Neuronal stem cell (in vitro differentiated cells): ENCODE results near the gene CCDC9B.

Experiments used
- DNase-seq: peaks from one replicate; pipeline ENCODE4 v3.0.0-alpha.2; 2013; ENCODE audit warnings: low spot score
- H2AFZ ChIP-seq: one replicate; pipeline ENCODE4 v1.6.1; 2013; ENCODE audit warnings: mild to moderate bottlenecking, low read length, inconsistent platforms
- H2AK5ac ChIP-seq: 2 replicates; pipeline ENCODE4 v1.6.1; 2013; ENCODE audit warnings: low read depth, mild to moderate bottlenecking, inconsistent platforms, low read length, moderate library complexity, mixed read lengths
- H2BK120ac ChIP-seq: 2 replicates; pipeline ENCODE4 v1.6.1; 2013; ENCODE audit warnings: low read depth, mild to moderate bottlenecking, inconsistent platforms, low read length, moderate library complexity, mixed read lengths
- H2BK12ac ChIP-seq: one replicate; pipeline ENCODE4 v1.6.1; 2013; ENCODE audit warnings: low read length, inconsistent platforms
- H2BK15ac ChIP-seq: 2 replicates; pipeline ENCODE4 v1.6.1; 2013; ENCODE audit warnings: mild to moderate bottlenecking, low read length, inconsistent platforms, mixed read lengths
- H2BK5ac ChIP-seq: one replicate; pipeline ENCODE4 v1.6.1; 2013; ENCODE audit warnings: inconsistent platforms, mild to moderate bottlenecking, low read length, moderate library complexity
- H3K14ac ChIP-seq: one replicate; pipeline ENCODE4 v1.6.1; 2013; ENCODE audit warnings: low read length, inconsistent platforms
- H3K18ac ChIP-seq: 2 replicates; pipeline ENCODE4 v1.6.1; 2013; ENCODE audit warnings: low read length, inconsistent platforms
- H3K23ac ChIP-seq: 2 replicates; pipeline ENCODE4 v1.6.1; 2013; ENCODE audit warnings: low read depth, mild to moderate bottlenecking, mixed read lengths, low read length, inconsistent platforms; ENCODE audit not compliant: poor library complexity
- H3K27ac ChIP-seq: replicated peaks from 3 replicates; pipeline ENCODE4 v1.5.1; 2013; ENCODE audit warnings: low read length, inconsistent platforms
- H3K27me3 ChIP-seq, 3 experiments: 2 replicates each; pipeline ENCODE4 v1.6.1; 2013; ENCODE audit warnings: low read length in 3 of 3, mild to moderate bottlenecking in 2 of 3, inconsistent platforms in 1 of 3, low read depth in 1 of 3, mixed read lengths in 1 of 3, moderate library complexity in 1 of 3; ENCODE audit not compliant: control insufficient read depth in 3 of 3, insufficient read depth in 3 of 3
- H3K36me3 ChIP-seq, 2 donors: replicated peaks in 1 of 2; 2 replicates each; pipeline ENCODE4 v1.6.1; 2013; ENCODE audit warnings: low read length in 2 of 2; ENCODE audit not compliant: control insufficient read depth in 2 of 2, insufficient read depth in 2 of 2
- H3K4ac ChIP-seq: 2 replicates; pipeline ENCODE4 v1.6.1; 2013; ENCODE audit warnings: inconsistent platforms, mild to moderate bottlenecking, low read length, moderate library complexity
- H3K4me1 ChIP-seq, 2 donors: 1 replicate in 1 of 2; 2 replicates in 1 of 2; pipeline ENCODE4 v1.6.1; 2013; ENCODE audit warnings: low read length in 2 of 2, low read depth in 1 of 2; ENCODE audit not compliant: control insufficient read depth in 2 of 2, insufficient read depth in 1 of 2
- H3K4me2 ChIP-seq: one replicate; pipeline ENCODE4 v1.6.1; 2013; ENCODE audit warnings: mild to moderate bottlenecking, low read length, inconsistent platforms; ENCODE audit not compliant: insufficient read depth, poor library complexity, severe bottlenecking
- H3K4me3 ChIP-seq, 2 donors: 2 replicates each; pipeline ENCODE4 v1.5.1; 2013; ENCODE audit warnings: low read length in 2 of 2, mild to moderate bottlenecking in 2 of 2, inconsistent platforms in 1 of 2, moderate library complexity in 1 of 2
- H3K79me1 ChIP-seq: one replicate; pipeline ENCODE4 v1.6.1; 2013; ENCODE audit warnings: low read depth, mild to moderate bottlenecking, inconsistent platforms, low read length, moderate library complexity
- H3K9ac ChIP-seq: one replicate; pipeline ENCODE4 v1.6.1; 2013; ENCODE audit warnings: mild to moderate bottlenecking, low read depth, low read length, inconsistent platforms; ENCODE audit not compliant: poor library complexity
- H3K9me3 ChIP-seq, 2 donors: replicated peaks in 1 of 2; 2 replicates each; pipeline versions ENCODE3 to v1.6.1; 2013; ENCODE audit warnings: low read length in 2 of 2, mild to moderate bottlenecking in 2 of 2, inconsistent platforms in 1 of 2, low read depth in 1 of 2, mixed read lengths in 1 of 2, moderate library complexity in 1 of 2; ENCODE audit not compliant: control insufficient read depth in 2 of 2, insufficient read depth in 1 of 2
- H4K8ac ChIP-seq: one replicate; pipeline ENCODE4 v1.6.1; 2013; ENCODE audit warnings: low read depth, mild to moderate bottlenecking, inconsistent platforms, low read length, moderate library complexity
- H4K91ac ChIP-seq: one replicate; pipeline ENCODE4 v1.6.1; 2013; ENCODE audit warnings: low read length, low read depth, mild to moderate bottlenecking, inconsistent platforms; ENCODE audit not compliant: poor library complexity
- WGBS, 2 donors: extraction: QIAGEN DNeasy Blood & Tissue Kit; methylation state at CpG; one replicate each; pipeline ENCODE4 v1.1.7; 2013; ENCODE audit warnings: missing lambda C conversion rate in 2 of 2, mixed read lengths in 1 of 2; ENCODE audit not compliant: insufficient read length in 2 of 2, insufficient replicate concordance in 1 of 2; ENCODE audit errors: extremely low coverage in 2 of 2; 5-methylcytosine and 5-hydroxymethylcytosine counted together

The CCDC9B gene

GRCh38 chr15:40369971-40370370, 29.2 kb upstream of the CCDC9B start:
- H2BK5ac ChIP-seq = no peak overlapping the region
- no peak overlapping the region for H3K4ac ChIP-seq
- DNase-seq = no peak
- no peaks in the 10 kb centered on the region for H3K79me1 ChIP-seq
- H3K14ac ChIP-seq = no peak overlapping the region
- peak overlapping the region; percentile 23 for H3K23ac ChIP-seq
- H4K8ac ChIP-seq = no peak overlapping the region
- no peak overlapping the region for H3K18ac ChIP-seq
- H3K4me3 ChIP-seq = no peak overlapping the region
- no peak overlapping the region for H2BK120ac ChIP-seq
- H3K27me3 ChIP-seq = peaks cover 0 to 71% (median 28%) of the 10 kb centered on the region in 3 experiments
- no peak overlapping the region for H4K91ac ChIP-seq
- H2AK5ac ChIP-seq = no peak overlapping the region
- H2AFZ ChIP-seq = no peak overlapping the region
- no peak overlapping the region for H3K27ac ChIP-seq
- H3K9ac ChIP-seq = no peak overlapping the region
- no peaks in the 10 kb centered on the region for H3K9me3 ChIP-seq
- H2BK12ac ChIP-seq = no peak overlapping the region
- no peak overlapping the region for H3K4me2 ChIP-seq
- peaks cover 3 to 6% of the 10 kb centered on the region in 2 donors for H3K4me1 ChIP-seq
- H3K36me3 ChIP-seq = no peaks in the 10 kb centered on the region
- H2BK15ac ChIP-seq = no peak overlapping the region
- no CpG with 5 or more reads among the region's 13 CpGs for WGBS, 2 donors

- Histone ChIP-seq H3K4me3 (no peak overlapping the region), H2BK12ac (no peak overlapping the region), H3K27ac (no peak overlapping the region), H2BK120ac (peak overlapping the region; percentile 38), H2AFZ (no peak overlapping the region), H2BK5ac (no peak overlapping the region), H3K4ac (no peak overlapping the region), H3K14ac (no peak overlapping the region), H3K9me3 (no peaks in the 10 kb centered on the region), H4K91ac (no peak overlapping the region), H3K27me3 (peaks cover 0 to 76% (median 28%) of the 10 kb centered on the region in 3 experiments), H3K36me3 (no peaks in the 10 kb centered on the region), H4K8ac (no peak overlapping the region), H3K4me2 (no peak overlapping the region), H3K79me1 (no peaks in the 10 kb centered on the region), H3K9ac (peak overlapping the region; percentile 13), H3K18ac (no peak overlapping the region), H3K4me1 (peaks cover 3 to 6% of the 10 kb centered on the region in 2 donors), H2AK5ac (peak overlapping the region; percentile 48), H2BK15ac (no peak overlapping the region), H3K23ac (no peak overlapping the region)
- no peak for DNase-seq
- WGBS, 2 donors = no CpG with 5 or more reads among the region's 10 CpGs
Measured at GRCh38 chr15:40369474-40369869, 28.7 kb upstream of the CCDC9B start.

- Histone ChIP-seq H3K36me3 (no peaks in the 10 kb centered on the region), H3K4me1 (peaks cover 3 to 6% of the 10 kb centered on the region in 2 donors)
Measured at GRCh38 chr15:40368719-40369473, 28.2 kb upstream of the CCDC9B start.

More at GRCh38 chr15:40368719-40369473, 28.2 kb upstream of the CCDC9B start:
- Histone ChIP-seq H3K4ac (no peak overlapping the region), H3K9me3 (no peaks in the 10 kb centered on the region), H3K23ac (peak overlapping the region; percentile 11), H2BK5ac (peak overlapping the region; percentile 31), H4K8ac (peak overlapping the region; percentile 78), H3K14ac (no peak overlapping the region), H2AK5ac (peak overlapping the region; percentile 48), H2BK15ac (peak overlapping the region; percentile 74), H3K79me1 (no peaks in the 10 kb centered on the region), H4K91ac (peak overlapping the region; percentile 26), H3K18ac (peak overlapping the region; percentile 29), H3K4me3 (no peak overlapping the region), H3K27me3 (peaks cover 0 to 81% (median 28%) of the 10 kb centered on the region in 3 experiments), H3K4me2 (no peak overlapping the region), H3K9ac (no peak overlapping the region), H3K27ac (no peak overlapping the region), H2BK120ac (peak overlapping the region; percentile 38), H2AFZ (peak overlapping the region; percentile 99), H2BK12ac (peak overlapping the region; percentile 80)
- no peak for DNase-seq
- WGBS, 2 donors = no CpG with 5 or more reads among the region's 24 CpGs
